GM12878 (cell line): ENCODE measurements around the gene CACNA1E. TPM values are rescaled to one million over a fixed set of nuclear protein-coding genes. Genes with fewer than 3 reads are reported as not detected.

Experiments used
- BMI1 ChIP-seq: fragments of 450-650 bp; IDR thresholded peaks from 2 replicates; pipeline ENCODE4 v1.6.1; 2016; ENCODE audit warnings: mild to moderate bottlenecking, moderate library complexity, borderline replicate concordance
- CUX1 ChIP-seq: IDR thresholded peaks from 2 replicates; pipeline ENCODE4 v1.6.1; 2012; ENCODE audit warnings: improper control_type of control experiment, low read depth, low read length; ENCODE audit not compliant: insufficient replicate concordance
- EED ChIP-seq: sonication (generic); IDR thresholded peaks from 2 replicates; pipeline ENCODE4 v1.6.1; 2016; ENCODE audit warnings: antibody characterized with exemption, low read depth
- JUND ChIP-seq: IDR thresholded peaks from 2 replicates; pipeline ENCODE4 v1.6.1; 2012; ENCODE audit warnings: low read depth, mild to moderate bottlenecking, low read length, improper control_type of control experiment, moderate library complexity
- MTA3 ChIP-seq: IDR thresholded peaks from 2 replicates; pipeline ENCODE4 v1.6.1; 2012; ENCODE audit warnings: low read length, inconsistent platforms, borderline replicate concordance
- PBX3 ChIP-seq: IDR thresholded peaks from 2 replicates; pipeline ENCODE4 v1.6.1; 2011; ENCODE audit warnings: mild to moderate bottlenecking, low read depth, low read length, moderate library complexity; ENCODE audit not compliant: insufficient replicate concordance
- RUNX3 ChIP-seq: IDR thresholded peaks from 2 replicates; pipeline ENCODE4 v1.6.1; 2012; ENCODE audit warnings: low read length, inconsistent platforms
- SMAD1 ChIP-seq: fragments of 450-650 bp; IDR thresholded peaks from 2 replicates; pipeline ENCODE4 v1.6.1; 2018; ENCODE audit warnings: mild to moderate bottlenecking, low read depth; ENCODE audit not compliant: partially characterized antibody
- TAF1 ChIP-seq: IDR thresholded peaks from 2 replicates; pipeline ENCODE4 v1.6.1; 2011; ENCODE audit warnings: mild to moderate bottlenecking, low read depth, low read length, borderline replicate concordance
- ZNF622 ChIP-seq: fragments of 450-650 bp; IDR thresholded peaks from 2 replicates; pipeline ENCODE4 v1.6.1; 2017; ENCODE audit warnings: mild to moderate bottlenecking, inconsistent platforms
- ZSCAN29 ChIP-seq: fragments of 450-650 bp; IDR thresholded peaks from 2 replicates; pipeline ENCODE4 v1.6.1; 2017; ENCODE audit warnings: mild to moderate bottlenecking, moderate library complexity
- polyA plus RNA-seq, 11 experiments: library from polyadenylated mRNA; depleted of rRNA in 4 of 11; unstranded in 6 of 11; stranded (reverse) in 5 of 11; fragments of >200 nt; fragmentation: Nextera tagmentation in 4 of 11; fragmentation: Illumina TruSeq in 1 of 11; extraction: Ambion mirVana in 4 of 11; extraction: Trizol in 1 of 11; gene quantifications; 1 replicate in 1 of 11; 2 replicates in 10 of 11; pipeline versions ENCODE4 v1.2.1 to v1.2.3, GENCODE V29; 2011 to 2016; ENCODE audit warnings: inconsistent platforms in 2 of 11, missing spikeins in 2 of 11, low read depth in 1 of 11
- total RNA-seq, 4 experiments: library from RNA; depleted of rRNA in 3 of 4; stranded (reverse); fragments of >200 nt in 3 of 4; fragmentation: Illumina TruSeq in 1 of 4; extraction: Trizol in 1 of 4; gene quantifications; 2 replicates each; pipeline versions ENCODE4 v1.2.1 to v1.2.3, GENCODE V29; 2013 to 2021

The CACNA1E gene
- total and polyA plus RNA-seq, 10 of the 15 experiments (the other 5 are each of a cell fraction or from before 2014, with no cell fraction given) = 0.57 to 22.0 (median 8.5) TPM

GRCh38 chr1:181659321-181659957, 176.1 kb downstream of the CACNA1E start (continued):
- TF ChIP-seq CUX1 (no peak), TAF1 (no peak), EED (no peak), ZSCAN29 (no peak), RUNX3 (no peak), ZNF622 (no peak), BMI1 (no peak), MTA3 (no peak), PBX3 (no peak), SMAD1 (no peak), JUND (no peak)
